ENCODE measurements around the gene SLC38A1.
"Not testable (repeated sequence)": the region's sequence is repeated elsewhere in the genome, so short reads cannot be mapped to it uniquely, and the experiment has no call there.

Gene SLC38A1

GRCh38 chr12:46263140-46264016 is 5.5 kb downstream of the SLC38A1 start:
- no peak for DNase-seq

GRCh38 chr12:46261646-46262045 is 7.2 kb downstream of the SLC38A1 start:
- no peak for DNase-seq

- no peak for DNase-seq
Observed at GRCh38 chr12:46260913-46261476, 7.8 kb downstream of the SLC38A1 start.

GRCh38 chr12:46260124-46260912 is 8.5 kb downstream of the SLC38A1 start:
- DNase-seq: no peak

- no peak for DNase-seq
Observed at GRCh38 chr12:46259713-46260112, 9.1 kb downstream of the SLC38A1 start.

GRCh38 chr12:46259071-46259470 is 9.8 kb downstream of the SLC38A1 start:
- DNase-seq: no peak

GRCh38 chr12:46258129-46258528 is 10.7 kb downstream of the SLC38A1 start:
- no peak for DNase-seq

- no peak for DNase-seq
Observed at GRCh38 chr12:46256942-46257341, 11.9 kb downstream of the SLC38A1 start.

GRCh38 chr12:46253544-46254162 is 15.2 kb downstream of the SLC38A1 start:
- no peak for DNase-seq

- DNase-seq: not testable (repeated sequence)
Observed at GRCh38 chr12:46251994-46252393, 16.8 kb downstream of the SLC38A1 start.

- DNase-seq: not testable (repeated sequence)
Observed at GRCh38 chr12:46249960-46250359, 18.9 kb downstream of the SLC38A1 start.

GRCh38 chr12:46246021-46246700 is 22.7 kb downstream of the SLC38A1 start:
- DNase-seq: no peak

- DNase-seq: no peak
Observed at GRCh38 chr12:46244997-46245396, 23.8 kb downstream of the SLC38A1 start.

GRCh38 chr12:46244273-46244915 is 24.4 kb downstream of the SLC38A1 start:
- DNase-seq: no peak

- no peak for DNase-seq
Observed at GRCh38 chr12:46242569-46242968, 26.3 kb downstream of the SLC38A1 start.

GRCh38 chr12:46240436-46240835 is 28.4 kb downstream of the SLC38A1 start:
- DNase-seq: no peak

- DNase-seq: no peak
Observed at GRCh38 chr12:46238821-46239220, 30.0 kb downstream of the SLC38A1 start.

GRCh38 chr12:46237371-46238045 is 31.3 kb downstream of the SLC38A1 start:
- DNase-seq: no peak

GRCh38 chr12:46234000-46234399 is 34.8 kb downstream of the SLC38A1 start:
- no peak for DNase-seq

- no peak for DNase-seq
Observed at GRCh38 chr12:46233423-46233822, 35.4 kb downstream of the SLC38A1 start.

- no peak for DNase-seq
Observed at GRCh38 chr12:46230983-46231382, 37.9 kb downstream of the SLC38A1 start.
